GM19043 (cell line): ENCODE results near the gene ARHGAP12.
"Not testable (repeated sequence)": the region's sequence is repeated elsewhere in the genome, so short reads cannot be mapped to it uniquely, and the experiment has no call there.

Experiments used
- ATAC-seq: cut with Tn5 transposase; IDR thresholded peaks from one replicate; pipeline ENCODE4 v1.9.1; 2021; ENCODE audit warnings: low read depth; ENCODE audit not compliant: unreplicated experiment

The ARHGAP12 gene

DNA sequence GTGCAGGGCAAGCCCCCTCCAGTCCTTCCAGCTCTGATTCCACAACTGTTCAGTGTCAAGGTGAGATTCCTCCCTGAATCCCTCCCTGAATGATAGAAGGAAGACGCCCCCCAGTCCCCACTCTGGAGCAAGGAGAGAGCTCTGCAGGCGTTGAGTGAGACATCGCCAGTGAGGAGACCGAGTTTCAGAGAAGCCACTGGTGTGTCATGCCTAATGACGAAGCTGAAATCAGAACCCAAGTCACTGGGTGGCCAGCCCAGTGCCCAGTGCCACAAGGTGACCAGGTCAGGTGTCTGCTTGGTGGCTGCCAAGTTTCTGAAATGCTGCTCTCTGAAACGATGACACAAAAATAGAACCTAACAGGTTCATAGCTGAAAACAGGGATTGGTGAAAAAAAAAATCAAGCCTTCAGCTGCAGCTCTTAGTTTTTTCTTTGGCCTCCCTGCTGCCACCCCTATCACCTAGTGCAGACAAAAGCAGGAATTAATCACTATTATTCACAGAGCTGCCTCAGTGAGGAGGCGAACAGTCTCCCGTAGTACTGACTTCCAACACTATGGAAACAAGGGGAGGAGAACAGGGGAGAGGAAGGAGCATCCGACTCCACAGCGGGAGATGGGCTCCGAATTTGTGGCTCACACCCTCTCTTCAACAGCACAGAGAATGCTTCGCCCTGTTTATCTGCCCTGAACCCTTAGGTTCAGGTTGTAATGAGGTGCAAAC, 153.5 kb downstream of the ARHGAP12 start:
- no peak for ATAC-seq

DNA sequence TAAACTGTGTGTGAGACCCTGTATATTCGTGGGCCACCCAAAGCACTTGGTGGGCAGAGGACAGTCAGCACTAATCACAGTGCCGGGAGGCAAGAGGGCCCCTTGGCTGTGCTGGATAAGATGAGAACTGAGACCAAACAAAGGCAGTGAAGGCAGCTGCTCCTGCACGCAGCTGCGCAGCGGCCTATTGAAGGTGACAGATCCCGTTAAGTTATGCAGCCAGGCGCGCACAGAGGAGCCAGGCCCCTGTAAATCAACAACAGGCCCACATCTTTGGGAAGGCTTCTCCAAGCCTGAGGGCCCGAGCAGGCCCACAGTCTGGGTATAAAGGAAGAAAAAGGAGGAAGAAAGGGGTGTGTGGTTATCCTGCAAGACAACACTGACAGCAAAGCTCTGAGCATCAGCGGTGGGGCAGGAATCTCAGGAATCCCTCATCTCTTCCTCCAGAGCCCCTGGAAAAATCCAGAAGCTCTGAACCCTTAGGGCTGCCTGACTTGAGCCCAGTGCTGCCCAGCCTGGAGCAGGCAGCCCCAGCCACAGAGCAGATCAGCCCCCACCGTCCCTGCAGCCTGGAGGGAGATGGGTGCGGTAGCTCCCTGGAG, 154.2 kb downstream of the ARHGAP12 start:
- no peak for ATAC-seq

DNA sequence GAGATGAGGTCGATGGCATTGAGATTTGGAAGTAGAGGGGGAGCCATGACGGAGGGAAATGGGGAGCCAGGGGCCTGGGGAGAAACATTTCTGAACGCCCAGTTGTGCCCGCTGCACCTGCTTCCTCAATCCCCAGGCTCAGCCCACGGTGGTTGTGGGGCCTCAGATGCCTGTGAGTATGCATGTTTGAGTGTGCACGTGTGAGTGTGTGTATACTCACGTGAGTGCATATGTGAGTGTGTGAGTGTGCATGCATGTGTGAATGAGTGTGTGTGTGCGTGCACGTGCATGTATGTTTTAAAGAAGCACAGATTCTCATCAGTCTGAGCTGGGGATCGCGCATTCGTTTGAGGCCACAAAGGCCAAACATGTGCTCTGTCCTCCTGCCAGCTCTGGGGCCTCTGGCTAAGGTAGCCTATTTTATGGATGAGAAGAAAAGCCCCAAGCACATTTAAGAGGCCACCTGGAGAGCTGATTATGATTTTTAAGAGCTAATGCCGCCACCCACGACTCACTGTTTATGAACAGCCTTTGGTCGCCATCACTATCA, 154.8 kb downstream of the ARHGAP12 start:
- no peak for ATAC-seq

DNA sequence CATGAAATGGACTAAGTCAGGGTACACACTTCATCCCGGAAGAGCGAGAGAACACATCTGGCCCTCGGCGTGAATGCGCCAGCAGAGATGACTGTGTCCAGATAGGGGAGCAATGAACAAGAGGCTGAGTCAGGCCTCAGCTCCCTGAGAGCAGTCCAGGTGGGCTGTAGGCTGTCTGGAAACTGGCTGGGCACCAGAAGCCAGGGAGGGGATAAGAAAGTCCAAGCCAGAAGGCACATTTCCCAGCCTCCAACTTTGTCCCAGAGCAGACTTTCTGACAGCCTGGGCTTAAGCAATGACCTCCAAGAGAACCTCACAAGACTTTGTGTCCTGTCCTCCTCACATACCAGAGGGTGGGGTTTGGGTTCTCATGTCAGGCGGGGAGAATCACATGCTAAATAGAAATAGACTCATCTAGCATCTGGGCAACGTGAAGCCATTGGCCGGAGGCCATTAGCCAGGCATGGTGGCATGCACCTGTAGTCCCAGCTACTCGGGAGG, 157.2 kb downstream of the ARHGAP12 start:
- no peak for ATAC-seq

DNA sequence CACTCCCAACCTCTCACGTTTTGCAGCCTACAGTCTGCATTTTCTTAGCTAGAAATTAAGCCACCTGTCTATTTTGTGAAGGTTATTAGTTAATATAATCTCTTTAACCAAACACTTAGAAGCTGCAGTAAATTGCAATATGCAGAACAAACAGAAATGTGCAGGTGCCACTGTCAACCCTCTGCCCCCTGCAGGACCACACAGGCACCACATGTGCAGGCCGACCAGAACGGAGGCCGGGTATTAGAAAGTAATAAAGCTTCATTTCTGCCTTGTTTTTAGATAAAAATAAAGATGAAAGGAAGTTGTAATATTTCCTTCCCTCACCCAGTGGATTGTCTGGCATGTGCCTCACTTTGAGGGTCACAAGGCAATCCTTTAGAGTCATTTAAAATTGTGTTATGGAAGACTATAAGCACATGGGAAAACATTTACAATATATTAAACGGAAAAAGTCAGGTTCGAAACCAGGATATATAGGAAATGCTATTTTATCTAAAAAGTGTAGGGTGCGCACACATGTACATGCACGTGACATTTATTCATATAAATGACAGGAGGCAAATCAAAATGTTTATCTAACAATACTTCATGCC, 158.2 kb downstream of the ARHGAP12 start:
- no peak for ATAC-seq

DNA sequence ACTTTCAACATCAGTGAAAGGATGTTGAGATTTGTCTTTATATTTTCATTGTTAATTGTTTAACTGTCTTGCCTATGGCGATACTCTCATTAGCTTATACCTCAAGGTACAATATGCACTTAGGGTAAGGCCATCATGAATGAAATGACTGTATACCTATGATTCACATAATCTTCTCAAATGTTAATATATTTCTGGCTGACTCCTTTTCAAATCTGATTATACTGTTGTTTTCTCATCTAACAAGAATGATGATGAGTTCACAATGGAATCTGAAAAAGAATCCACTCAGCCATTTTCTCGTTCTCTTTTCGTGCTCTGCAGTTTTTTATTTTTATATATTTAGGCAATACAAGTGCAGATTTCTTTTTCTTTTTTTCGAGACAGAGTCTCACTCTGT, 159.1 kb downstream of the ARHGAP12 start:
- no peak for ATAC-seq

DNA sequence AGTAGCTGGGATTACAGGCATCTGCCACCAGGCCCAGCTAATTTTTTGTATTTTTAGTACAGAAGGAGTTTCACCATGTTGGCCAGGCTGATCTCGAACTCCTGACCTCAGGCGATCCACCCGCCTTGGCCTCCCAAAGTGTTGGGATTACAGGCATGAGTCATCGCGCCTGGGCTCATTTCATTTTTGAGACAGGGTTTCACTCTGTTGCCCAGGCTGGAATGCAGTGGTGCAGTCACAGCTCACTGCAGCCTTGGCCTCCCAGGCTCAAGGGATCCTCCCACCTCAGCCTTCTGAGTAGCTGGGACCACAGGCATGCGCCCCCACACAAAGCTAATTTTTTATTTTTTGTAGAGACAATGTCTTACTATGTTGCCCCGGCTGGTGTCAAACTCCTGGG, 159.7 kb downstream of the ARHGAP12 start:
- ATAC-seq, result not testable (repeated sequence)

DNA sequence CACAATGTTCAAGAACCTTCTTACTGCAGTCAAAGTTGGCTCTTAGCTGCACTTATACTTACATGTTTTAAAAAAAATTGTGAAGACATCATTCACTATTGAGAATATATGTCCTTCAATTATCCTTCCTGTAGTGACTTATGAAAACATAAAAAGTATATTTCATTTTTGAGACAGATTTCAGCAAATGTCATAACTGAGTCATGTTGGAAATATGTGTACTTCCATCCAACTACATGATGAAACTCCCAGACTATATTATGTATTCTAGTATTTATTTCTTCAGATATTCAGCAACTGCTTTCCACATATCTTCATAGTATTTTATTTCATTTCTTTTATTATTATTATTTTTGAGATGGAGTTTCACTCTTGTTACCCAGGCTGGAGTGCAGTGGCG, 160.2 kb downstream of the ARHGAP12 start:
- ATAC-seq, result no peak

DNA sequence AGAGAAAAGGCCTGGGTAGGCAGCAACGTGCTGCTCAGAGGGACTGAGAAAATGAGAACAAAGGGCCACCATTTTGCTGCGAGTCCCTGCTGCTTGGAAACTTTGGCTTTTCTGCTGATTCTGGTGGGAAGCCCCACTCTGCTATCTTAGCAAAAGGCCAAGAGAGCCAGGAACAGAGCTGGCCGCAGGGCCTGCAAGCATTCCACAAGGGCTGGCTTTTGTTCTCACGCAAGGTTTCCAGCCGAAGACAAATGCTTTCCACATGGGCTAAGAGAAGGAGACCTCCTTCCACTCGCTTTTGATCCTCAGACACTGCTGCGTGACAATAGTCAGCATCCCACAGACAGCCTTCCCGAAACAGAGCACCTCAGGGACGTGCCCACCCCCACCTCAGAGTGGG, 163.1 kb downstream of the ARHGAP12 start:
- ATAC-seq, result no peak

DNA sequence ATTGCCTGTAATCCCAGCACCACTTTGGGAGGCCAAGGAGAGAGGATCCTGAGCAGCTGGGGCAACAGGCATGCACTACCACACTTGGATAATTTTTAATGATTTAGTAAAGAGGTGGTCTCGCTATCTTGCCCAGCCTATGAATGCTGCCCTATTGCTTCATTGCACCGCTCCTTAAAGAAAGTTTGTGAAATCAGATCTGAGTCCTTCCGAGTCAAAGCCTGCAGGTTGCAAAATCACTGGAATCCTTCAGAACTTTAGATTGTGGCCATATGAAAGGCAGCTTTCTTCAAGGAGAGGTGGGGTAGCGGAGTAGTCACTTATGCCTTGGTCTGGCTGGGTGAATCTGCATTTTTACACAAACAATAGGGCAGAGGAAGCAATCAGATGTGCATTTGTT, 166.3 kb downstream of the ARHGAP12 start:
- ATAC-seq, result no peak

DNA sequence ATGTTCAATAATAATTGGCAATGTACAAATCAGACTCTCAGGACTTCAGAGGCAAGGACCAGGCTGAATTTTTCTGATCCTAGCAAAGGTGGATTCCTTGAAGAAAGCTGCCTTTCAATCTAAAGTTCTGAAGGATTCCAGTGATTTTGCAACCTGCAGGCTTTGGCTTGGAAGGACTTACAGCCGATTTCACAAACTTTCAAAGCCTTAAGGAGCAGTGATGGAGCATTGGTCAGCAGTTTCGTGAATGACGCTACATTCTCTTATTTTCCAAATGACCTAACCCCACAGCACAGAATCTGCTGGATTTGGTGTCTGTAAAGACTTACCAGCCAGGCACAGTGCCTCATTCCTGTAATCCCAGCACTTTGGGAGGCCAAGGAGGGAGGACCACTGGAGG, 167.5 kb downstream of the ARHGAP12 start:
- no peak for ATAC-seq

DNA sequence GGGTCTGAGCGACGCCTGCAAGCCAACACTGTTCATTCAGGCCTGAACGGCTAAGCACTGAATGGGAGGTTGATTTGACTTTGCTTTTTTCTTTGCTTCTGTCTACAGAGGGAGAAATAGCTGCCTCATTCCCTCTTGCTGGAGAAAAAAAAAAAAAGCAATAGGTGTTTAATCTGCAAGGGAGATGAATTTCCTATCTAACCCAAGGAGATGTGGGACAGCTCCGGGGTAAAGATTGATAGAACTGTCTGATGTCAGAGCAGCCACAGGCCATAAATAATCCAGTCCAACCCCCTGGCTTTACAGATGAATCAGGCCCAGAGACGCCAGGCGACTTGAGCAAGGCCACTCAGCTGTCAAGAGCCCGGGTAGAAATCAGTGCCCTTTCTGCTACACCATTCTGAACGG, 168.0 kb downstream of the ARHGAP12 start:
- ATAC-seq, result no peak

DNA sequence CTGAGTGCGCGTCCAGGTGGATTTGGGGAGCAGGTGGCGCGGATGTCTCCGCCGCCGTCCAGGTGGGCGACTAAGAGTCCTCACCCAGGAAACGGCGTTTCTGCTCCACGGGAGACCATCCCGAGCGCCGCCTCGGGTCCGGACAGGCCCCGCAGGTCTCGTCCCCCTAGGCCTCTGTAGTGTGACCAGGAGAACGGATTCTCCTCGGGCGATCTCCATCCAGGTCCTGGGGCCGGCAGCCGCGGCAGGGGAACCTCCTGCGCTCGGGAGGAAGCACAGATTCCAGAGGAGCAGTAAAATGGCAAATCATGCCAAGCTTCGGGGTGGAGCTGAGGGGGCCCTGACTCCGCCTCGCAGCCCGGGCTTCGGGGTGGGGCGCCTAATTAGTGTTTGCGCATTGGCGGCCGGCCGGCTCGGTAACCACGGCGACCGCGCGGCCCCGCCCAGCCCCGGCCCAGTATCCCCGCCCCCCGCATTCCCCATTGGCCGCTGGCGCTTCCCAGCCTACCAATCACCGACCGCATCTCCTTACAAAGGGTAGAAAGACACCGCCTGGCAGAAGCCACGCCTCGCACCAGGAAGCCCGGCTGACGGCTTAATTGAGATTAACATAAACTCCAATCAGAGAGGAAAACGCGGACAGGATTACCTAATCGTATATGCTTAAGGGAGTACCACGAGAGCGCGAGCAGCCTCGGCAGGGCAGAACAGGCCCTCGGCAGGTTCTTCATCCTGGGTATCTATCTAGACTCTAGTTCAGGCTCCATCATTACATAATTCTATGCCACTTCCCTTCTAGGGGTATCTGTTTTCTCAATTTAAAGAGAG, 168.6 kb downstream of the ARHGAP12 start:
- peak; percentile 90 for ATAC-seq

DNA sequence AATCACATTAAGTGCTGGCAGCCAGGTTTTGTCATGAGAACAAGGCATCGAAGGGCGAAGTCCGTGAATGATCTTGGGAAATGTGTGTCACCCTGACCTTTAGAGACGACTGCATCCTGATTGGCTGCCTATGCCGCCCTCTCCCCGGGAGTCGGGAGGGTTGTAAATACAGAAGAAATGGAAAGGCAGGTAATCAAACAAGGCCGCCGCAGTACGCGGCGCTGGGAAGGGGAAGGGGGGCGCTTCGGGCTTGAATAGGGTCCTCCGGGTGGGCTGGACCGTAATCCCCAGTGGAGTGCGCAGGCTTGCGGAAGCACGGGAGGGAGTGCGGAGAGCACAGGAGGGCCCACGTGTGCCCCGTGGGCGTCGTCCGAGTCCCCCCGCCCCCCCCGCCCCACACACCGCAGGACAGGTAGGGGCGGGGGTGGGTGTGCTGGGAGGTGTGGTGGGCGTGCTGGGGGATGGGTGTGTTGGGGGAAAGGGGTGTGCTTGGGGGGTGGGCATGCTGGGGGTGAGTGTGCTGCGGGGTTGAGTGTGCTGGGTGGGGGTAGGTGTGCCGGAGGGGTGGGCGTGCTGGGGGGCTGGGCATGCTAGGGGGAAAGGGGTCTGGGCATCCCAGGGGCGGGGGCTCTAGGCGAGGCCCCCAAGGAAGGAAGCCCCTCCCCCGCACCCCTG, 169.4 kb downstream of the ARHGAP12 start:
- no peak for ATAC-seq

DNA sequence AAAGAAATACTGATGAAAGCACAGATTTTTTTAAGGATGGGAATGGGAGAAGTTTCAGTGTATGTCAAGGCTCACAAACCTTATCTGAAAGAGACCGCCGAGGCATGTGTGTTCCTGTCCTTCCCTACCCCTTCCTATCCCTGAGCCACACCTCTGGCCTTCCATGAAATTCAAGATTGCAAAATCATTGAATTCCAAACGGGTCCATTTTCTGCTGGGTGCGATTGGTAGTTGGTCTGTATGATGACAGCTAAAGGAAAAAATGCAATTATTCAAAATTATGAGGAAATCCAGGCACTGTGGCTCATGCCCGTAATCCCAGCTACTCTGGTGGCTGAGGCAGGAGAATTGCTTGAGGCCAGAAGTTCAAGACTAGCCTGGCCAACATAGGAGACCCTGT, 170.1 kb downstream of the ARHGAP12 start:
- ATAC-seq, result no peak

DNA sequence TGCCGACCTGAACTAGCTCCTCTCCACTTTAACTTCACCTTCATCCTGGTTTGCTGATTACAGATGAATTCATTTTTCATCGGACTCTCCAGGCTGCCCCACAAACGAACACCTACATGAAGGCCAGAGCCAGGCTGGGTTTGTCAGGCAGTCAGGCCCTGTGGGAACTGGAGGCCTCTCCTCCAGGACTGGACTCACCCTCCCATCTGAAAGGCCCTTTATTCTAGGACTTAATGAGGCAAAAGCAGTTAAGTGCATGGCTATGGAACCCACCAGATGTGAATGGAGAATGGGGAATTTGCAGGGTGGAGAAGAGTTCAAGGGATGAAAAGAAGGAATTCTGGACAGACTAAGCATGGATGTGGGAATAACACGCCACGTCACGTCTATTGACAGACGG, 170.8 kb downstream of the ARHGAP12 start:
- no peak for ATAC-seq

DNA sequence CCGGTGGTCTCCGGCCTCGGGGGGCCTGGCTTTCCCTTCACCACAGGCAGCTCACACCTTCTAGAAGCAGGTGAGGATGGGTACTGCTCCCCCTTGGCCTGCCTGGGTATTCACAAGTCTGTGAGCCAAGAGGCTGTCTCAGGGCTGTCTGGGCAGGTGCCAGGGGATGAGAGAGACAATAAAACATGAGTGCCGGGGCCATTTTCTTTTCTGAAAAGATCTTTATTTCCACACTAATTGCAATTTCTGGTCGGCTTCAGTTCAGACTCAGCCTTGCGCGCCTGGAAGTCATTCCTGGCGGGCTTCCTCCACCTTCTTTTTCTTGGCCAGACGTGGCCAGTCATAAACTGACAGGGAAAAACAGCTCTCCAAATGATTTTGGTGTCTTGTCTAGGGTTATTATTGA, 171.2 kb downstream of the ARHGAP12 start:
- ATAC-seq, result no peak

DNA sequence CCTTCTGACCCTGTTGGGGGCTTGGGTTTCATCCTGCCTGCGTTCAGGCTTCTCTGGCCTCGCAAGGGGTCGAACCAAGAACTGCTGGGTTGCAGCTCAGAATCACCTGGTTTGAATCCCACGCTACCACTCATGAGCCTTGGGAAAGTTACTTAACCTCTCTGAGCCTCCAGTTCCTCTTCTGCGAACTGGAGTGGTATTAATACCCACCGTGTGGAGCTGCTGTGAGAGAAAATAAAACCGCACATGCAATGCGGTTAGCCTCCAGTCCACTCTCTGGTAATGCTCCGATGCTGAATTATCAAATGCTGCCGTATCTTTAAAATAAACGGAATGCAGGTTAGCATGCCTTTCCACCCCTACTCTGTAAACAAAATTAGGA, 171.9 kb downstream of the ARHGAP12 start:
- ATAC-seq, result no peak

DNA sequence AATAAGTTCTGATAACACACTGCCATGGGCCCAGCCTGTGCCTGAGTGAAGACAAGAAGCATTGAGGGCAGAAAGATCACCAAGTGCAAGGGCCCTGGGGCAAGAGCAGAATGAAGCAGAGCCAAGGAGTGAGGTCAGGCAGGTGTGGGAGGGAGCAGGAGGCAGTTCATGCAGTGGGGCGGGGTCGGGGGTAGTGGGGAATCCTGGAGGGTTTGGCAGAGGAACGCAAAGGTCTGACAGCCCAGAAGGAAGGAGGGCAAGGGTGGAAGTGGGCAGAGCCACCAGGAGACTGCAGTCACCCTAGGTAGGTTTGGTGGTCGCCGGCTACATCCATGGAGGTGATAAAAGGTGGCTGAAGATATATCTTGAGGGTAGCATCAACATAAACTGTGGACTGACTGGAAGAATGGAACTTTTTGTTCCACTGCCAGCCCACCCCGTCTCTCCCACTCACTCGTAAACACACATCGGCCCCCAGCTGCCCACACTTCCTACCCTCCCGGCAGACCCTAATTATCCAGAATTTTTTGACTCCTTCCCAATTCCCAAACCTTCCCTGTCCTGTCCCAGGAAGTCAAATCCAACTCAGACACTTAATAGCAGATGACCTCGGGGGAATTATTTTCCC, 172.4 kb downstream of the ARHGAP12 start:
- no peak for ATAC-seq
